NCI-H2029 (cell line): ENCODE data around the gene PRICKLE4.
"Not testable (repeated sequence)": the region's sequence is repeated elsewhere in the genome, so short reads cannot be mapped to it uniquely, and the experiment has no call there.

ENCODE experiments used
- DNase-seq: peaks from one replicate; lab custom pipeline; 2025; lab: John Stamatoyannopoulos, UW

PRICKLE4 gene

DNA sequence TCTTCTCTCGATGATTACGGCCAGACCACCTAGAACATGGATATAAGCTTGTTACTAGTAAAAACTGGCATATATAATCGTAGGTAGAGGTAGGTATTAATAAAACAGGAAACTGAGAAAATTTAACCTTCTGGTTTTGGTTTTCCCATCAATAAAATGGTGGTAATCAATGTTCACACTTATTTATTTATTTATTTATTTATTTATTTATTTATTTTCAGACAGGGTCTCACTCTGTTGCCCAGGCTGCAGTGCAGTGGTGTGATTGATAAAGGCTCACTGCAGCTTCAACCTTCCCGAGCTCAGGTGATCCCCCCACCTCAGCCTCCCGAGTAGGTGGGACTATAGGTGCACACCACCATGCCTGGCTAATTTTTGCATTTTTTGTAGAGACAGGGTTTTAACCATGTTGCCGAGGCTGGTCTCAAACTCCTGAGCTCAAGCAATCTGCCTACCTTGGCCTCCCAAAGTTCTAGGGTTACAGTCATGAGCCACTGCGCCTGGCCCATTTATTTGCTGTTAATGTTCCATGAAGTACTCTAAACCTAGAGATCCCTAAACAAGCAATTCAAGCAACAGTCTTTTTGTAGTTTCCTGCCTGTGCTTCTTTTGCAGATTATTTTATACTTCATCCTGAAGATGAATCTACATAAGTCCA is 18.4 kb downstream of the PRICKLE4 start:
- no peak for DNase-seq

DNA sequence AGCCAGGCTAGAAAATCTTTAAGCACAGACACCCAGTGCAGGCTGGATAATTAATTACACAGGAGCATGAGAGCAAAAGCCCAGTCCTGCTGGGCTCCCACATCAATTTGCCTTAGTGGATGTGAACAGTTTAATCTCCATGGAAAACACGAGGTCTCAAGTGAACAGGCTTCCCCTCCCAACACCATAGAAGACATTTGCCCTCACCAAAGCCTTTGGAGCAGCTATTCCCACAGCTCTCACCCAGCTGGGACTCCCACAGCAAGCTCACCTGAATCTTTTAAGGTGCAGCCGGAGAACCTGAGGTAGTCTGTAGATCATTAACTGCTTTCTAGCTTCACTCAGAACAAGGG is 19.0 kb downstream of the PRICKLE4 start:
- DNase-seq: no peak

DNA sequence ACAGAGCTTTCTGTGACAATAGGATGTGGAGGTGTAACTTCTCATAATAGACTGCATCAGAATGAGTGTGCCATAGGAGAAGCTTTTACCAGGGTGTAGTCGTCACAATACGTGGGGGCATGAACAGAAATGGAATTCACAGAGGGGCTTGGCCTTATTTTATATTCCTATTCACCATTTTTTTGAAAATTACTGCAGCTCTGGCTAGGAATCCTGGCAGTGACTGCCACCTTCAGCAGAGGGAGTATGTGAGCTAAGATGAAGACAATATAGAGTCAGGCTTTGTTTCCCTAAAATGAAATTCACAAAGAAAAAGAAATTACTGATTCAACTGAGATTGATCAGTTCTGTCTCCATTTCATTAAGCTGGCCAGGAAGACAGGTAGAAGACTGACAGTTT is 20.8 kb downstream of the PRICKLE4 start:
- no peak for DNase-seq

GRCh38 chr6:41805830-41806774 is 25.5 kb downstream of the PRICKLE4 start:
- DNase-seq: no peak

DNA sequence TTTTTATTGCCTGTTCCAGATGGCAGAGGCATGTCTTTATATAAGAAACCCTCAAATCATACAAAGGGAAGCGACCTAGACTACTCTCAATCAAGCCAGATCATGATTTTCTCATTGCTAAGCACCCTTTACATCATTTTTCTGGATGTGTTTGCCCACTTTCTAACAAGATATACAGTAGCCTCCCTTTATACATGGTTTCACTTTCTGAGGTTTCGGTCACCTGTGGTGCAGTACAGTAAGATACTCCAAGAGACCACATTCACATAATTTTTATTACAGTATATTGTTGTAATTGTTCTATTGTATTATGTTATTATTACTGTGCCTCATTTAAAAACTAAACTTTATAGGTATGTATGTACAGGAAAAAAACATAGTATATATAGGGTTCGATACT is 30.5 kb downstream of the PRICKLE4 start:
- DNase-seq: no peak

DNA sequence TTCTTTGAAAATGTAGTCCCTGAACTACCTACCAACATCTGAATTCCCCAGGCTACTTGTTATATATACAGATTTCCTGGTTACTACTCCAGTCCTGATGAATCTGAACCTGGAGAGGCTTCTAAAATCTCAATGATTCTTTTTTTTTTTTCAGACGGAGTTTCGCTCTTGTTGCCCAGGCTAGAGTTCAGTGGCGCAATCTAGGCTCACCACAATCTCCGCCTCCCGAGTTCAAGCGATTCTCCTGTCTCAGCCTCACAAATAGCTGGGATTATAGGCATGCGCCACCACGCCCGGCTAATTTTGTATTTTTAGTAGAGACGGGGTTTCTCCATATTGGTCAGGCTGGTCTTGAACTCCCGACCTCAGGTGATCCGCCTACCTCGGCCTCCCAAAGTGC is 31.4 kb downstream of the PRICKLE4 start:
- DNase-seq: not testable (repeated sequence)

GRCh38 chr6:41813469-41813868 is 32.9 kb downstream of the PRICKLE4 start:
- no peak for DNase-seq

GRCh38 chr6:41813956-41814355 is 33.4 kb downstream of the PRICKLE4 start:
- DNase-seq: no peak

DNA sequence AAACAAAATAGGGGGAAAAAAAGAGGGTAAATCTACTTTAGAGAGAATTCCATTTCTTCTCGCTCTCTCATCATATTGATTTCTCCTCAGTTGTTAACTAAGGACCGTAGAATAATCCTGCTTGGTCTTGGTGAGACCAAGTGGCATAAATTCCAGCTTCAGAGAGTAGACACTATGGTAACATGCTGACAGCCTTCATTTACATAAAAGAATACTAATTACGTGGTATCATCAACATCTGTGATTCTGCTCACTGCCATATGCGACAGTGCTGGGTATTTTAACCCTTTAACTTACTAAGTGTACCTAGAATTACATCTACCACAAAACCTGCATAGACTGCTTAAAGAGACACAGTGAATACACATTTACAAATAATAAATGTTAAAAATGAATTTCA is 34.0 kb downstream of the PRICKLE4 start:
- DNase-seq: no peak

- DNase-seq: no peak
These were observed 35.0 kb downstream of the PRICKLE4 start for GRCh38 chr6:41815587-41815986.

- DNase-seq: no peak
These were observed 37.9 kb downstream of the PRICKLE4 start for GRCh38 chr6:41818271-41819054.

DNA sequence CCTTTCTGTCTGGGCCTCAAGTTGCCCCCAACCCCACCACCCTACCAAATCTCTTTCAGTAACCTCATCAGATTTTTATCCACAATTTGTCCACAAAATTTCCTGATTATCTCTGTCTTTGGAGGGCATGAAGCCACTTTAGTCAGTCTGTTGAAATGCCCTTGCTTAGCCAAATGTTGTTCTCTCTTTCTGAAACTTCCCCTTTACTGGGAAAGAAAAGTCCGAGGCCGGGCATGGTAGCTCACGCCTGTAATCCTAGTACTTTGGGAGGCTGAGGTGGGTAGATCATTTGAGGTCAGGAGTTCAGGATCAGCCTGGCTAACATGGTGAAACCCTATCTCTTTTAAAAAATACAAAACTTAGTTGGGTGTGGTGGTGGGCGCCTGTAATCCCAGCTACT is 40.7 kb downstream of the PRICKLE4 start:
- DNase-seq: no peak

GRCh38 chr6:41822021-41822420 is 41.4 kb downstream of the PRICKLE4 start:
- no peak for DNase-seq

DNA sequence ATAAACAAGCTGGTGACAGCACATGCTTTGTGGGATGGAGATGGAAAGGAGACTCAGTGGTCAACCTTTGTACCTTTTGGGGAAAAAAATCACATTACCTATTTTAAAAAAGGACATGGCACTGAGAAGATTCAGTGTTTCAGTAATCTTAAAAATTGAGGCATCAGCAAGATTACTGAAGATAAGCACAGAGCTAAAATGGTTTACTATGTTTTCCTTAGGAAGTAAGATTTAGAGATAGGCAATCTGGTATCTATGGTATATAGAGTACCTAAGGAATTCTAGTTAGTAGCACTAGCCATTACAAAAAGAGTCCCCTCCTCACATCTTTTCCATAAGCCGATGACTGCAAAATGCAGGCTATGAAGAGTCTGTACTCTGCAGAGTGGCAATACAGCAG is 42.6 kb downstream of the PRICKLE4 start:
- DNase-seq: no peak

DNA sequence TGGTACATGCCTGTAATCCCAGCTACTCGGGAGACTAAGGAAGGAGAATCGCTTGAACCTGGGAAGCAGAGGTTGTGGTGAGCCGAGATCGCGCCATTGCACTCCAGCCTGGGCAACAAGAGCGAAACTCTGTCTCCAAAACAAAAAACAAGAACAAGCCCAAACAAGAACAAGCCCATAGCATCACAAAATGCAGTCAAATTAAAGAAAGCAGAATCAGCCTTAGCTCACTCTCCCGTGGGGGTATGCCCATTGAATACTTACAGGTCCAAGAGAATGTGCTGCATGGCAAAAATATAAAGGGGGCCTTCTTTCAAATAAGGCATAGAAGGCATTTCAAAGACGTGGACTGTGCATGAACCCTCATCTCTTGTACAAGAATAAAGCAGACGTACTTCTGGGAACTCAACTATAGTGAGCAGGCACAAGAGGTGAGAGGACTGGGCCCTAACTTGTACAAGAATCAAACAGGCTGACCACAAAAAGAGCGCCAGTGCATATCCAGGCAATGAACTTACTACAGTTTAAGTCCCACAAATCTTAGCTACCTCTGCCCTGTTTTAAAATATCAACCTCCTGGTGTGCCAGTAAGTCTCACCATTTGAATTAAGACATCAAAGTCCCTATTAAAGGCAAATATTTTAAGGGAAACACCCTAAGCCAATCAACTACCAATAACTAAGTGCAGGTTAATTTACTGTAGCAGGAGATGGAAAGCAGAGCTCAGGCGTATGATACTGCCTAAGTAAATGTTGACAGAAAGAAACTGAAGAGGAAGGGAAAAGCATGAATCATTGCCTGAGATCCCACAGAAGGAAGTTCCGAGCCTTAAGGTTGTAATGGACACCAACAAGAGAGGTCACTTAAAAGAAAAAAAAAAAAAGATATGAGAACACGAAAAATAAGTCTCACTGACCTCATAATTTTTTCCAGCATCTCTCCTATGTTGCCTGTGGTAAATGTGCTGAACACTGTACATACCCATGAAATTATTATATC is 44.3 kb downstream of the PRICKLE4 start:
- DNase-seq: peak; percentile 4

DNA sequence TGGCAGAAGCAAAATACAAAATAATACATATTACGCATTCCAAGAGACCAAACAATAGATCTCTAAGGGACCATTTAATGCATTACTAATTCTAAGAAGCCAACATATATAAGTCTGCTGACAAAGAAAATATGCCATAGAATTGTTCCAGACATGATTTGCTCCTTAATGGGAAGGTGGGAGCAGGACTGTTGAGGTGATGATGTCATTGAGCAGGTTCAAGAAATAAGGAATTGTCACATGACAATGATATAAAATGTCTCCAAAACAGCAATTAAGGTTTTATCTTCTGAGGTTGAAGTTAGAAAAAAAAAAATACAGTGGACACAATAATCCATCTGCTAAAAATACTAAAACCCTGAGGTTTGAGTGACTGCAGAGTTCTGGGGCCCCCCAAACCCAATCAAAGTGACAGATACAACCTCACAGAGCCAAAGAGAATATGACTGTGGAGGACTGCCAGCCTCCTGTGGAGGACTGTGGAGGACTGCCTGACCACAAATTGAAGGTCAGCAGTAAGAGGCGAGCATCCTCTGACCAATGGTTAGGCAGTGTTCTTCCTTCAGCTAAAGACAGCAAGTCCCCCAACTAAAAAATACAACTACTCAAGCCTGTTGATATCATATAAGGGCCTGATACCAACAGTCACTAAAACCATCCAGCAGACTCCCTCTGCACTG is 45.9 kb downstream of the PRICKLE4 start:
- DNase-seq: no peak

DNA sequence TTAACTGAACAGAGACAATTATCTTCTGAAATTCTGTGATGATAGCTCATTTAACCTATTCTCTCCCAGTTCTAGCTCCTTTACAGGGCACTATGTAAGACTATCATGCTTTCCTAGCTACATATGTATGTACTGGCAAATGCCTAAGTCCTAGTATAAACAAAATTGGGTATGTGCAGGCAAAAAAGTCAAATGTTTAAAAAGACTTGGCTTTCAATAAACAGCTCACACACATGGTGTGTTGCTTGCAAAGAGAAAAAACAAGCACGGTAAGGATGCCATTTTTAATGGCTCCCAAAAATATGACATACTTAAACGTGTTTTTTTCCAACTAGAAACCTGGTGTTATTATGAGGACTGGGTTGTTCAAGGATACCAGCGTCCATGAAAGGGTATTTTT is 51.7 kb downstream of the PRICKLE4 start:
- no peak for DNase-seq

DNA sequence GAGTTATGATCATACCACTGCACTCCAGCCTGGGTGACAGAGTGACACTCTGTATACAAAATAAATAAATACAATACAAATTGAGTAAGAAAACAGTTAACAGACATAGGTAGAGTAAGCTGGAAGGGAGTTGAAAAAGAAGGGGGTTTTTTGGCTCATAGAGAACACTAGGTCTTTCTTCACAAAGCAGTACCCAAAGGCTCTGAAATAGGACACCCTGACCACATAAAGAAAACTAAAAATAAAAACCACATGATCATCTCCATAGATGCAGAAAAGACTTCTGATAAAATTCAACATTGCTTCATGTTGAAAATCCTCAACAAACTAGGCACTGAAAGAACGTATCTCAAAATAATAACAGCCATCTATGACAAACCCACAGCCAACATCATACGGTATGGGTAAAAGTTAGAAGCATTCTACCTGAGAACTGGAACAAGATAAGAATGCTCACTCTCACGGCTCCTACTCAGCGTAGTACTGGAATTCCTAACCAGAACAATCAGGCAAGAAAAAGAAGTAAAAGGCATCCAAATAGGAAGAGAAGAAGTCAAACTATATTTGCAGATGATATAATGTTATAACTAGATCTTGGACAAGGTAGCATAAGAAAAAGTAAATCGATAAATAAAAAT is 55.6 kb downstream of the PRICKLE4 start:
- no peak for DNase-seq

DNA sequence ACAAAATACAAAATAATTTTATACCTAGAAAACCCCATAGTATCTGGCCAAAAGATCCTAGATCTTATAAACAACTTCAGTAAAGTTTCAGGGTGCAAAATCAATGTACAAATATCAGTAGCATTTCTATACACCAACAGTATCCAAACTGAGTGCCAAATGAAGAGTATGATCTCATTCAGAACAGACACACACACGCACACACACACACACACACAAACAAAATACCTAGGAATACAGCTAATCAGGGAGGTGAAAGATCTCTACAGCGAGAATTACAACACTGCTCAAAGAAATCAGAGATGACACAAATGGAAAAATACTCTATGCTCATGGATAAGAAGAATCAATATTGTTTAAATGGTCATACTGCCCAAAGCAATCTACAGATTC is 56.1 kb downstream of the PRICKLE4 start:
- no peak for DNase-seq
